Activated CD8-positive, alpha-beta T cell treated with anti-CD3 and anti-CD28 coated beads, Interleukin-2, amount 10 ng/mL, durations not matched to agents 7 days and 5 days (primary cell): Measurements from ENCODE around the gene FCN1. TPM values are rescaled to one million over a fixed set of nuclear protein-coding genes. Genes with fewer than 3 reads are reported as not detected.
"Not testable (repeated sequence)": the region's sequence is repeated elsewhere in the genome, so short reads cannot be mapped to it uniquely, and the experiment has no call there.

Source experiments
- ATAC-seq: fragments of 150-1000 bp; cut with Tn5 transposase; one replicate; pipeline ENCODE4 v1.10.0; 2021; ENCODE audit warnings: moderate library complexity
- CTCF ChIA-PET: fragments of 350-600 bp; sonication (Branson Sonifier 250); formaldehyde crosslinking; loops from one replicate; lab custom pipeline; 2021; ENCODE audit warnings: antibody characterized with exemption; lab: Charles Lee
- POLR2A ChIA-PET: fragments of 350-600 bp; sonication (Branson Sonifier 250); formaldehyde crosslinking; loops from one replicate; lab custom pipeline; 2021; ENCODE audit warnings: antibody characterized with exemption; lab: Charles Lee
- DNase-seq: peaks from one replicate; pipeline ENCODE4 v3.0.0-alpha.2; 2020
- H3K27ac Mint-ChIP-seq: one replicate; pipeline ENCODE4 v1.8.0; 2021; ENCODE audit warnings: mild to moderate bottlenecking, mixed read lengths
- H3K27me3 Mint-ChIP-seq: one replicate; pipeline ENCODE4 v1.8.0; 2021; ENCODE audit warnings: low read depth, mixed read lengths
- H3K36me3 Mint-ChIP-seq: one replicate; pipeline ENCODE4 v1.8.0; 2021; ENCODE audit warnings: low read depth, mixed read lengths
- H3K4me1 Mint-ChIP-seq: one replicate; pipeline ENCODE4 v1.8.0; 2021; ENCODE audit warnings: low read depth, mixed read lengths
- H3K4me3 Mint-ChIP-seq: one replicate; pipeline ENCODE4 v1.8.0; 2021; ENCODE audit warnings: mild to moderate bottlenecking, mixed read lengths
- H3K9me3 Mint-ChIP-seq: one replicate; pipeline ENCODE4 v1.8.0; 2022; ENCODE audit warnings: mixed read lengths; ENCODE audit not compliant: insufficient read depth
- total RNA-seq, 2 experiments: library from RNA; stranded (reverse); gene quantifications; one replicate each; pipeline ENCODE4 v1.2.3, GENCODE V29; 2021

Gene FCN1
- total RNA-seq, 2 experiments from 2014 or later: not detected

DNA sequence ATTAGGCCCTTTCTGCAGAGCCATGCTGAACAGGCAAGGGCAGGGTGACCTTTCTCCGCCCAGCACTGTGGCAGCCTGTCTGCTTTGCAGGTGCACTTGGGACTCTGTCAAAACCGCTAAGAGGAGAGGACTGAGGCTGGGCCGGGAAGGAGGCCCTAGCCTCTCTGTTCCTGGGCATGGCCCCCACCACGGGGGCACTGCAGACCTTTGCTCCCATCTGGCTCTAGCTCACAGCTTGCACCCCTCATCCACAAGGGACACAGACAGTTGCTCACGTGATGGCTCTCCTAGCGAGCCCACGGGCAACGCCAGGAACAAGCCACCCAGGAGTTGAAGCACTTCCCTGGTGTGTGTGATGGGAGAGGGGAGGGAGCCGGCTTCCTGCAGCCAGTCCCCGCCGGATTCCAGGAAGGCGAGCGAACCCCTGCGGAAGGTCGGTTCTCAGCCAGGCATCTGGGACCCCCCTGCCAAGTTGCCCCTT is 43.0 kb upstream of the FCN1 start:
- H3K27me3 Mint-ChIP-seq: no peaks in the 10 kb centered on the region
- no peak for ATAC-seq
- no peak for DNase-seq
- POLR2A ChIA-PET: no interaction called here
- no peak overlapping the region for H3K27ac Mint-ChIP-seq
- no peaks in the 10 kb centered on the region for H3K36me3 Mint-ChIP-seq
- no peaks in the 10 kb centered on the region for H3K4me1 Mint-ChIP-seq
- CTCF ChIA-PET: no interaction called here
- H3K9me3 Mint-ChIP-seq: no peaks in the 10 kb centered on the region
- H3K4me3 Mint-ChIP-seq: no peak overlapping the region

DNA sequence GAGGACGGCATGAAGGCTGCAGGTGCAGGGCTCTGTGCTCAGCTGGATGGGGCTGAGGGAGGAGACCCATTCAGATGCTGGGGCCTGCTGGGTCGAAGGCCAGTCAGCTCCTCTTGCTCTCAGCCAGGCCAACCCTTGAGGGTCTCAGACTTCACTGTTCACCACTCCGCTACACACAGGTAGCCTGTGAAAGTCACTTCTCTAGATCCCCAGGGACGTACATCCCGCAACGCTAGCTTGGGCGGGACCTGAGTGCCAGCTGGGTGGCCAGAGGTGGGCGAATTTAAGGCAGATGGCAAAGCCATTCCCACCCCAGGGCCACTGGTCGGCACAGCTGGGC is 42.2 kb upstream of the FCN1 start:
- Mint-ChIP-seq H3K4me3 (no peak overlapping the region), H3K27me3 (no peaks in the 10 kb centered on the region), H3K27ac (no peak overlapping the region), H3K36me3 (no peaks in the 10 kb centered on the region), H3K4me1 (no peaks in the 10 kb centered on the region), H3K9me3 (no peaks in the 10 kb centered on the region)
- ChIA-PET CTCF (no interaction called here), POLR2A (no interaction called here)
- ATAC-seq: no peak
- DNase-seq: no peak

DNA sequence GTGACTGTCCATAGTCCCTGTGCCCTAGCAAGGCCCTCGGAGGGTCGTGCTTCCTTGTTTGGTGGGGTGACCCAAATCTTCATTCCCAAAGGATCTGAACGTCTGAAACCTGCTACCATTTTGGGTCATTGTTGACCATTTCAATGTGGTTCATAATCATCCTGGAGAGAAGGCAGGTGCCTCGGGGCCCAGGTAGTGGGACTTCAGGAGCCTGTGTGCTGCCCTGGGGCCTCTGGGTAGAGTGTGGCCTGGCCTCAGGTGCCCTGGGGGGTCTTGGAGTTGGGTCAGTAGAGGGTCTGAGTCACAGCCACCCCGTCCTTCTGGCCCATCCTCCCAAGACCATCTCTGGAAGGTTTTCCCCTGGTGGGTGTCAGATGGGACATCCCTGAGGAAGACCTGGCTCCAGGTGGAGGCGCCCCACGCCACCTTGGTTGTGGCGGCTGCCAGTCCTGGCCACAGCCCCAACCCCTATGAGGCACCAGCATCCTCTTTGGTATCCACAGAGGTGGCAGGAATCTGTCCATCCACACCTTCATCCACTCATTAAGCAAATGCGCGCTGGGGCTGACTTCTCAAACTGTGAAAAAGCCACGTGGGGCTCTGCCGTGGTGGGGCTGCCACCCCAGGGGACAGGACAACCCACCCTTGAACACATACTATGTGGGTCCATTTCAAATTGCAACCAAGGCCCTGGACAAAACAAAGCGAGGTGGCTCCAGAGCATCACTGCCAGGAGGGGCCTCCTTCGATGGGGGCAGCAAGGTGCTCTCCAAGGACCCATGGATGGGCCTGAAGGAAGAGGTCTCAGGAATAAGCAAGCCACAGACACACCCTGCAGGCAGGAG is 41.6 kb upstream of the FCN1 start:
- Mint-ChIP-seq H3K36me3 (no peaks in the 10 kb centered on the region), H3K27ac (no peak overlapping the region), H3K9me3 (no peaks in the 10 kb centered on the region), H3K4me1 (no peaks in the 10 kb centered on the region), H3K4me3 (no peak overlapping the region), H3K27me3 (no peaks in the 10 kb centered on the region)
- ChIA-PET POLR2A (no interaction called here), CTCF (no interaction called here)
- DNase-seq (no peak), ATAC-seq (no peak)

DNA sequence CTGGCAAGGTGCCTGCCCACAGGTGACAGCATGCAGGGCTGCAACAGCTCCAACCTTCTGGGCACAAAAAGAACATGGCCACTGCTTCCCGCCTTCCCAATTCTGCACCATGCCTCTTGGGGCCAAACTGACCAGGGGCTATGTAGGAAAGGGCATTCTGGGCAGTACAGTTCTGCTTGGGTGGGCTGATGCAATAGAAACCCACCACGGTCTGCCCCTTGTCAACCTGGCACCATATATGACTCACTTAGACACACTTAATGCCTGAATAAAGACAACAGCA is 40.2 kb upstream of the FCN1 start:
- H3K4me3 Mint-ChIP-seq: no peak overlapping the region
- ATAC-seq (no peak), DNase-seq (no peak)
- CTCF ChIA-PET: no interaction called here
- H3K27ac Mint-ChIP-seq: no peak overlapping the region
- POLR2A ChIA-PET: no interaction called here
- no peaks in the 10 kb centered on the region for H3K4me1 Mint-ChIP-seq
- no peaks in the 10 kb centered on the region for H3K36me3 Mint-ChIP-seq
- no peaks in the 10 kb centered on the region for H3K27me3 Mint-ChIP-seq
- no peaks in the 10 kb centered on the region for H3K9me3 Mint-ChIP-seq

DNA sequence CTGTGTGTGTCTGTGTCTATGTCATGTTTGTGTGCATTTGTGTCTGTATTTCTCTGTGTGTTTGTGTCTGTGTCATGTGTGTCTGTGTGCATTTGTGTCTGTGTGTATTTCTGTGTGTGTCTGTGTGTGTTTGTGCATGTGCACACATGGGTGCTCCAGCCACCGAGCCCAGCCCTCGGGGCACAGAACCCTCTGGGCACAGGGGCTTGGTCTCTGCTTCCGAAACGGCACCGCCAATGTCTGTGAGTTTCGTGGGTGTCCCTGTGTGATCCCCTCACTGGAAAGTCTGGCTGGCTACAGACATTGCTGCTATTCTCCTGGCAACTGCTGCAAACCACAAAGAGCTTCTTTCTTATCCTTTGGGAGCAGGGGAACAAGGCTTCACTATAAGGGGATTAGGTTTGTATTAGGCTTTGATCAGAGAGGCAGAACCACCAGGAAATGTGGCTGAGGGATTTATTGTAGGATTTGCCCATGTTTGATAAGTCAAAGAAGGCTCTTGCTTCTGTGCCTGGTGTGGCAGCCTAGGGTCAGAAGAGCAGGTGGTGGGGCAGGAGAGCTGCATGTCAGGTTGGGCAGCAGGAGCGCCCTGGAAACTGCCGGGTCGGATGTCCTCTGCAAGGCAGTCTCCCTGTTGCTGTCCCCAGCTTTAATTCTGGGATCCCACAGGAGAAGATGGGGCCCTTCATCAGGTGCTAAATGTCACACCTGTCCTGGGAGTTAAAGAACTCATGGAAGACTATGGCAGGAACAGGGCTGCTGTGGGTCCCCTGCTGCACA is 39.6 kb upstream of the FCN1 start:
- H3K4me3 Mint-ChIP-seq: no peak overlapping the region
- no peaks in the 10 kb centered on the region for H3K4me1 Mint-ChIP-seq
- ChIA-PET POLR2A (no interaction called here), CTCF (no interaction called here)
- H3K27me3 Mint-ChIP-seq: no peaks in the 10 kb centered on the region
- no peak for ATAC-seq
- no peak for DNase-seq
- H3K9me3 Mint-ChIP-seq: no peaks in the 10 kb centered on the region
- no peaks in the 10 kb centered on the region for H3K36me3 Mint-ChIP-seq
- no peak overlapping the region for H3K27ac Mint-ChIP-seq

DNA sequence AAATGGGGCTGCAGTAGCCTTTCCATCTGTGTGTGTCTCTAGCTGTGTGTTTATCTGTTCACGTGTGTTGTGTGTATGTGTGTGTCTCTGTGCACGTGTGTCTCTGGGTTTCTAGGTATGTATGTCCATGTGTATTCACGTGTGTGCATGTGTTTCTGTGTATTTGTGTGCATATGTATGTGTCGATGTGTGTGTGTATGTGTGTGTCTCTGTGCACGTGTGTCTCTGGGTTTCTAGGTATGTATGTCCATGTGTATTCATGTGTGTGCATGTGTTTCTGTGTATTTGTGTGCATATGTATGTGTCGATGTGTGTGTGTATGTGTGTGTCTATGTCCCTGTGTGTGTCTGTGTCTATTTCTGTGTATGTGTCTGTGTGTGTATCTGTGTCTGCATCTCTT is 38.7 kb upstream of the FCN1 start:
- H3K4me3 Mint-ChIP-seq, CTCF ChIA-PET, H3K36me3 Mint-ChIP-seq, POLR2A ChIA-PET, ATAC-seq, H3K27ac Mint-ChIP-seq, H3K9me3 Mint-ChIP-seq, DNase-seq, H3K4me1 Mint-ChIP-seq, H3K27me3 Mint-ChIP-seq: not testable (repeated sequence)

DNA sequence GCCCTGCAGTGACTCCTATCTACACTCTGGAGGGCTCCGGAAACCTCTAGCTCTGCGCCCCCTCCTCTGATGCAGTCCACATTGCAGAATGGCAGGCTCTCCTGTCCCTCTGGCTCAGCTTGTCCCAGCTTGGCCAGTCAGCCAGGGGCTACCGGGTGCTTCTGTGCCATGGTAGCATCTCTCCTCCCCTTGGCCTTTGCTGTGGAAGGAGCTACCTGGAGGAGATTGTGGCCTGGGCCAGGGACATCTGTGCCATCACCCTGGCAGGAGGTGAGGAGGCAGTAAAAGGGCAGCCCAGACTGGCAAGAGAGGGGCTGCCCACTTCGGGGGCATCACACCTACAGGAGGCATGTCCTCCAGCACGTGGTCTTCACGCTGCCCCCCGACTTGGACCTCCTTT is 38.1 kb upstream of the FCN1 start:
- no peak for ATAC-seq
- no peak overlapping the region for H3K4me3 Mint-ChIP-seq
- H3K27ac Mint-ChIP-seq: no peak overlapping the region
- no peaks in the 10 kb centered on the region for H3K36me3 Mint-ChIP-seq
- H3K4me1 Mint-ChIP-seq: no peaks in the 10 kb centered on the region
- H3K9me3 Mint-ChIP-seq: no peaks in the 10 kb centered on the region
- DNase-seq: no peak
- H3K27me3 Mint-ChIP-seq: no peaks in the 10 kb centered on the region
- ChIA-PET POLR2A (no interaction called here), CTCF (no interaction called here)

DNA sequence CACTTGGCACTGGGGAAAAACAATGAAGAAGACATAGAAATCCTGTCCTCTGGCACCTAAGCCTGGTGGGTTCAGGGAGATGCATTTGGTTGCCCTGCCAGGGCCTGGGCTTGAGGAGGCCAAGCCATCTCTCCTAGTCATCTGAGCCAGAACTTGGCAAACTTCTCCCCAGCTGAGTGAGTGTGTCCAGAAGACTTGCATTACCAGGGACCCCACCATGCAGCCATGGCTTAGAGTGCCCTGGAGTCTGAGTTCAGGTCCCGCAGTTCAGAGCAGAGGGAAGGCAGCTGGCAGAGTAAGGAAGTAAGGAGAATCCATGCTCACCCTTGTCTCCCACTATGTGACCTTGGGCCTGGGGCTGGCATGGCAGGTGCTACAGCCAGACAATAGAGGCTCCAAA is 37.4 kb upstream of the FCN1 start:
- POLR2A ChIA-PET: no interaction called here
- no peak for ATAC-seq

DNA sequence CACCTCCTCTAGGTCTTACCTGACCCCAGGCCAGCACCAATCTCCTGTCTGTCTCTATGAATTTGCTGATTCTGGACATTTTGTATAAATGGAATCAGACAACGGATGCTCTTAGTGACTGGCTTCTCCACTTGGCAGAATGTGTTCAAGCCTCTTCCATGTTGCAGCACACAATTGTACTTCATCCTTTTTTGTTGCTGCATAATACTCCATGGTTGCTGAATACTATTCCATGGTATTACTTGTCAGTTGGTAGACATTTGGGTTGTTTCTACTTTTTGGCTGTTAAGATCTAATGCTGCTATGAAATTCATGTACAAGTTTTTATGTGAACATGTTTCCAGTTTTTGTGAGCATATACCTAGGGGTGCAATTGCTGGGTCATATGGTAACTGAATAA is 34.3 kb upstream of the FCN1 start:
- Mint-ChIP-seq H3K27ac (no peak overlapping the region), H3K27me3 (no peaks in the 10 kb centered on the region), H3K4me1 (no peaks in the 10 kb centered on the region), H3K36me3 (no peaks in the 10 kb centered on the region), H3K4me3 (no peak overlapping the region), H3K9me3 (no peaks in the 10 kb centered on the region)
- CTCF ChIA-PET: no interaction called here
- DNase-seq (no peak), ATAC-seq (no peak)
- POLR2A ChIA-PET: no interaction called here

More for the DNA sequence above, 37.4 kb upstream of the FCN1 start:
- Mint-ChIP-seq H3K36me3 (no peaks in the 10 kb centered on the region), H3K27me3 (no peaks in the 10 kb centered on the region), H3K4me1 (no peaks in the 10 kb centered on the region), H3K27ac (no peak overlapping the region), H3K4me3 (no peak overlapping the region), H3K9me3 (no peaks in the 10 kb centered on the region)
- no peak for DNase-seq
- CTCF ChIA-PET: no interaction called here

DNA sequence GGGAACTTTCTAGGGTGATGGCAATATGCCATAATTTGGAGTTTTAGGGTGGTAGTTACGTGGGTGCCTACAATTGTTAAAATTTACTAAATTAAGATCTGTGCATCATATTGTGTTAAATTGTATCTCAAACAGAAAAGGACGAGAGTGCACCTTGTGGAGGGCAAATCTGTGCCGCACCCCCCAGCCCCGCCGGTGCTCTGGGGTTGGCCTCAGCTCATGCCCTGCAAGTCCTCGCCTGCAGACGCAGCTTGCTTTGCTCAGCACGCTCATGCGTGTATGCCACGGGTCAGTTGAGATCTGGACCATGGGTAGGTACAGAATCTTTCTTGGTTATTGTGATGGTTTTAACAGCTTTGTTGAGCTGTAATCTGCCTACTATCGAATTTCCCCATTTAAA is 33.7 kb upstream of the FCN1 start:
- DNase-seq (no peak), ATAC-seq (no peak)
- no peaks in the 10 kb centered on the region for H3K27me3 Mint-ChIP-seq
- ChIA-PET CTCF (no interaction called here), POLR2A (no interaction called here)
- no peak overlapping the region for H3K4me3 Mint-ChIP-seq
- no peaks in the 10 kb centered on the region for H3K4me1 Mint-ChIP-seq
- no peaks in the 10 kb centered on the region for H3K9me3 Mint-ChIP-seq
- H3K36me3 Mint-ChIP-seq: no peaks in the 10 kb centered on the region
- no peak overlapping the region for H3K27ac Mint-ChIP-seq

DNA sequence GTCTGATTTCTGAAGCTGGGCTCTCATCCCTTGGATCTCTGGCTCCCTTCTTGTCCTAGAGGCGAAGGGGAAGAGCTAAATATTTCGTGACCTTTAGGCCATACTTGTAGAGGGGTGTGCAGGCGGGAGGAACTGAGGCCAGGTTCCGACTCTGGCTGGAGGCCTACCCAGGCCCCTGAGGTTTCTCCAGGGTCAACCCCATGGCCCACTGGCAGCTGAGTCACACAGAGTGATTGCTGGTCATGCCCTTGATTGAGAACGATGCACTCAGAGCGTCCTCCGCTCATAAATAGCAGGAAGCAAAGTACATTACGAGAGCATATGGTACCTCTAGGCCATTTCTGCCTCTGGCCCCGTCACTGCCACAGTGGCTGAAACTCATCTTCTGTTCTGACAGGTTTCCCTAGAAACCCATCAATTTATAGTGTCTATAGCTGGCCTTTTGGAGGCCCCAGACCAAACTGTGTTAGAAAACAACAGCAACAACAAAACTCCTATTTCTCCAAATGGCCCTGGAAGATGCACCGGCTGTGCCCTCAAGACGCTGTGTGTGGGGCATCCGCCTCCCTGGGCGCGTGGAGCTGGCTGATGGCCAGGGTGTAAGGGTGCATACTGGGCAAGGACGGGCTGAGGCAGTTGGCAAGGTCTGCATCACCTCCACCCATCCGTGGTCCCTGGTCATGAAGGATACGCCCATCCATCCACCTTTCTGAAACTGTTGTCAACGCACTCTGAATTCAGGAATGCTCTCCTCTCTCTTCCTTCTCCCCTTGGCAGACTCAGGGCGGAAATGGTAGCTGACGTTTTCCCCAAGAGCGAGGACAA is 32.9 kb upstream of the FCN1 start:
- Mint-ChIP-seq H3K27me3 (no peaks in the 10 kb centered on the region), H3K9me3 (no peaks in the 10 kb centered on the region), H3K4me1 (no peaks in the 10 kb centered on the region), H3K27ac (no peak overlapping the region), H3K4me3 (no peak overlapping the region), H3K36me3 (no peaks in the 10 kb centered on the region)
- POLR2A ChIA-PET: no interaction called here
- DNase-seq (no peak), ATAC-seq (no peak)
- CTCF ChIA-PET: no interaction called here
